ENCODE results near the gene CACHD1.

Gene CACHD1

DNA sequence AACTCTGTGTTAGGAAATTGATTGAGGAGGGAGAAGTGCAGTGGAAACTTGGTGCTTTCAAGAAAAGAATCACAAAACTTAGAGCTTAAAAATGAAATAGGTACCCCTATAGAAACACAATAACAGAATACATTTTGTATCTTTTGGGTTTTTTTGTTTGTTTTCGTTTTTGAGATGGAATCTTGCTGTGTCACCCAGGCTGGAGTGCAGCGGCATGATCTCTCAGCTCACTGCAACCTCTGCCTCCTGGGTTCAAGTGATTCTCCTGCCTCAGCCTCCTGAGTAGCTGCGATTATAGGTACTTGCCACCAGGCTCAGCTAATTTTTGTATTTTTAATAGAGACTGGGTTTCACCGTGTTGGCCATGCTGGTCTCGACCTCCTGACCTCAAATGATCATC, 223.5 kb downstream of the CACHD1 start:
- H3K9ac ChIP-seq (ENCODE audit: low read length): no peak overlapping the region
- H3K27me3 ChIP-seq (ENCODE audit: low read length): no peaks in the 10 kb centered on the region
- no peaks in the 10 kb centered on the region for H4K20me1 ChIP-seq (ENCODE audit: low read depth, low read length)
- TF ChIP-seq, protein P1, sequence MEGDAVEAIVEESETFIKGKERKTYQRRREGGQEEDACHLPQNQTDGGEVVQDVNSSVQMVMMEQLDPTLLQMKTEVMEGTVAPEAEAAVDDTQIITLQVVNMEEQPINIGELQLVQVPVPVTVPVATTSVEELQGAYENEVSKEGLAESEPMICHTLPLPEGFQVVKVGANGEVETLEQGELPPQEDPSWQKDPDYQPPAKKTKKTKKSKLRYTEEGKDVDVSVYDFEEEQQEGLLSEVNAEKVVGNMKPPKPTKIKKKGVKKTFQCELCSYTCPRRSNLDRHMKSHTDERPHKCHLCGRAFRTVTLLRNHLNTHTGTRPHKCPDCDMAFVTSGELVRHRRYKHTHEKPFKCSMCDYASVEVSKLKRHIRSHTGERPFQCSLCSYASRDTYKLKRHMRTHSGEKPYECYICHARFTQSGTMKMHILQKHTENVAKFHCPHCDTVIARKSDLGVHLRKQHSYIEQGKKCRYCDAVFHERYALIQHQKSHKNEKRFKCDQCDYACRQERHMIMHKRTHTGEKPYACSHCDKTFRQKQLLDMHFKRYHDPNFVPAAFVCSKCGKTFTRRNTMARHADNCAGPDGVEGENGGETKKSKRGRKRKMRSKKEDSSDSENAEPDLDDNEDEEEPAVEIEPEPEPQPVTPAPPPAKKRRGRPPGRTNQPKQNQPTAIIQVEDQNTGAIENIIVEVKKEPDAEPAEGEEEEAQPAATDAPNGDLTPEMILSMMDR (IDR thresholded peaks at IDR 0.05; ENCODE audit: insufficient read depth, low read length, poor library complexity, severe bottlenecking): no peak
- TF ChIP-seq EZH2phosphoT487 (conservative IDR thresholded peaks at IDR 0.05; ENCODE audit: low read length): no peak
- H3K4me3 ChIP-seq (ENCODE audit: insufficient read depth, low read length, poor library complexity, severe bottlenecking): no peak overlapping the region
- H3K4me2 ChIP-seq (ENCODE audit: low read depth, low read length, poor library complexity, severe bottlenecking): no peak overlapping the region
- no peaks in the 10 kb centered on the region for H3K9me2 ChIP-seq (replicated peaks; ENCODE audit: insufficient read depth, low read length)
- H3K36me3 ChIP-seq (ENCODE audit: low read length): no peaks in the 10 kb centered on the region
- no peaks in the 10 kb centered on the region for H3K79me2 ChIP-seq (ENCODE audit: insufficient read depth, low read length)
- no peaks in the 10 kb centered on the region for H3F3A ChIP-seq (ENCODE audit: insufficient read depth)
- no peak overlapping the region for H2AFZ ChIP-seq (ENCODE audit: low read depth, low read length, severe bottlenecking)
- H3K27ac ChIP-seq (ENCODE audit: low read depth, low read length): no peak overlapping the region
- no peaks in the 10 kb centered on the region for H3K9me3 ChIP-seq (ENCODE audit: insufficient read depth, low read length)

DNA sequence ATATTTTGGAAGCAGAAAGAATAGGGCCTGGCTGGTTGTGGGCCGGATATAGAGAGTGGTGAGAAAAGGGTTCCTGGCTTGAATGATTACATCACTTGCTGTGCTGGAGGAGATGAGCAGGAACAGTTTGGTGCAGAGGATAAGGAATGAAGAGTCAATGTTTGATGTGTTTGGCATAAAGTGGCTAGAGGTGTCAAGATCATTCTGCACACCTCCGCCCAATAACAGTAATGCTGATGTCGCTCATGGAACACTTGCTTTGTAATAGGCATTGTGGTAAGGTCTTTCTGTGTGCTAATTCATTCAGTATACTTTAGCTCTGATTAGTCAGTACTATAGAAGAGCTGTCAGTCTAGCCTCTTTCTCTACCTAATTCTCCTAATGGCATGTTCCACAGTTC, 226.9 kb downstream of the CACHD1 start:
- H3K9me3 ChIP-seq (ENCODE audit: insufficient read depth, low read length): no peaks in the 10 kb centered on the region
- H3K27me3 ChIP-seq (ENCODE audit: low read length): no peaks in the 10 kb centered on the region
- TF ChIP-seq, protein P1 (IDR thresholded peaks at IDR 0.05; ENCODE audit: insufficient read depth, low read length, poor library complexity, severe bottlenecking): no peak
- no peak for TF ChIP-seq EZH2phosphoT487 (conservative IDR thresholded peaks at IDR 0.05; ENCODE audit: low read length)
- H3K4me3 ChIP-seq (ENCODE audit: insufficient read depth, low read length, poor library complexity, severe bottlenecking): no peak overlapping the region
- H3K79me2 ChIP-seq (ENCODE audit: insufficient read depth, low read length): no peaks in the 10 kb centered on the region
- H2AFZ ChIP-seq (ENCODE audit: low read depth, low read length, severe bottlenecking): no peak overlapping the region
- no peak overlapping the region for H3K4me2 ChIP-seq (ENCODE audit: low read depth, low read length, poor library complexity, severe bottlenecking)
- H3K27ac ChIP-seq (ENCODE audit: low read depth, low read length): no peak overlapping the region
- no peaks in the 10 kb centered on the region for H4K20me1 ChIP-seq (ENCODE audit: low read depth, low read length)
- H3K9ac ChIP-seq (ENCODE audit: low read length): no peak overlapping the region
- H3K9me2 ChIP-seq (replicated peaks; ENCODE audit: insufficient read depth, low read length): no peaks in the 10 kb centered on the region
- no peaks in the 10 kb centered on the region for H3K36me3 ChIP-seq (ENCODE audit: low read length)
- H3F3A ChIP-seq (ENCODE audit: insufficient read depth): no peaks in the 10 kb centered on the region

DNA sequence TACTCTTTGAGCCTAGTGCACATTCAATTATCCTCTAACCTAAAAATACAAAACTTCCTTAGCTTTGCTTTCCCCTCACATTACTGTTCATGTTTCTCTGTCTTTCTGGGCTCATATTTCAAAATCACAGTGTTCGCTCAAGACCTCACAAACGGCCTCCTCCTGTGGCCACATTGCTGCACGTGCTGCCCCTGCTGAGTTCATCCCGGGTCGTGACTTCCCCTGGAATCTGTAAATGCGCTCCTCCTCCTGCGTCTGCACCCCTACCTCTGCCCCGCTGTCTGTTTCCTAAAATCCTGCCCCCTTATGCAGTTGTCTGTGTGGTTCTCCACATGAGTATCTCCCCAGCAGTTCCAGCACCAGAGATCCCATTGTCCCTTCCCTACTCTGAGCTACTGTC, 229.4 kb downstream of the CACHD1 start:
- Histone ChIP-seq H3K4me2 (ENCODE audit: low read depth, low read length, poor library complexity, severe bottlenecking) (no peak overlapping the region), H3K27me3 (ENCODE audit: low read length) (no peaks in the 10 kb centered on the region), H3K27ac (ENCODE audit: low read depth, low read length) (no peak overlapping the region)

More for the DNA sequence above, 229.4 kb downstream of the CACHD1 start:
- TF ChIP-seq, protein P1 (IDR thresholded peaks at IDR 0.05; ENCODE audit: insufficient read depth, low read length, poor library complexity, severe bottlenecking): no peak
- TF ChIP-seq EZH2phosphoT487 (conservative IDR thresholded peaks at IDR 0.05; ENCODE audit: low read length): no peak
- no peak overlapping the region for H3K9ac ChIP-seq (ENCODE audit: low read length)
- no peaks in the 10 kb centered on the region for H3K79me2 ChIP-seq (ENCODE audit: insufficient read depth, low read length)
- H2AFZ ChIP-seq (ENCODE audit: low read depth, low read length, severe bottlenecking): no peak overlapping the region
- no peaks in the 10 kb centered on the region for H3K9me2 ChIP-seq (replicated peaks; ENCODE audit: insufficient read depth, low read length)
- H3K36me3 ChIP-seq (ENCODE audit: low read length): no peaks in the 10 kb centered on the region
- no peaks in the 10 kb centered on the region for H3K9me3 ChIP-seq (ENCODE audit: insufficient read depth, low read length)
- H4K20me1 ChIP-seq (ENCODE audit: low read depth, low read length): no peaks in the 10 kb centered on the region
- no peaks in the 10 kb centered on the region for H3F3A ChIP-seq (ENCODE audit: insufficient read depth)
- no peak overlapping the region for H3K4me3 ChIP-seq (ENCODE audit: insufficient read depth, low read length, poor library complexity, severe bottlenecking)

All from SU-DHL-6 (cell line).